Measurements from ENCODE around the gene AMOT. TPM values are rescaled to one million over a fixed set of nuclear protein-coding genes. Genes with fewer than 3 reads are reported as not detected.

The AMOT gene
- polyA plus RNA-seq, 1 of the 3 experiments (the other 2 are of a cell fraction): 3.4 TPM

DNA sequence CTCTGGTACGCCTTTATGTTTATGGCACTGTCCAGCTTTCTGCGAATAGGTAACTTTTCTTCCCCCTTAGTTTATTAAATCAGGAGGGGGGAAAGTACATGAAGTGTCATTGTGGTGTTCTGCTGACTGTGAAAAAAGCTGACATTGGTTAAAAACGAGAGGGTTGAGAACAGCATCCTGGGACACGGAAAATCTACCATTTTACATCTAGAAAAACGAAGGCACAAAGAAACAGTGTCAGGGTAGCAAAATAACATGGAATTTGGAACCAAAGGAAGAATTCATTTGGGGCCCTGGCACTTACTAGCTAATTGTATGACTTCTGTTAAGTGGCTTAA, 1.2 kb upstream of the AMOT start:
- no peak overlapping the region for H3K9ac ChIP-seq

DNA sequence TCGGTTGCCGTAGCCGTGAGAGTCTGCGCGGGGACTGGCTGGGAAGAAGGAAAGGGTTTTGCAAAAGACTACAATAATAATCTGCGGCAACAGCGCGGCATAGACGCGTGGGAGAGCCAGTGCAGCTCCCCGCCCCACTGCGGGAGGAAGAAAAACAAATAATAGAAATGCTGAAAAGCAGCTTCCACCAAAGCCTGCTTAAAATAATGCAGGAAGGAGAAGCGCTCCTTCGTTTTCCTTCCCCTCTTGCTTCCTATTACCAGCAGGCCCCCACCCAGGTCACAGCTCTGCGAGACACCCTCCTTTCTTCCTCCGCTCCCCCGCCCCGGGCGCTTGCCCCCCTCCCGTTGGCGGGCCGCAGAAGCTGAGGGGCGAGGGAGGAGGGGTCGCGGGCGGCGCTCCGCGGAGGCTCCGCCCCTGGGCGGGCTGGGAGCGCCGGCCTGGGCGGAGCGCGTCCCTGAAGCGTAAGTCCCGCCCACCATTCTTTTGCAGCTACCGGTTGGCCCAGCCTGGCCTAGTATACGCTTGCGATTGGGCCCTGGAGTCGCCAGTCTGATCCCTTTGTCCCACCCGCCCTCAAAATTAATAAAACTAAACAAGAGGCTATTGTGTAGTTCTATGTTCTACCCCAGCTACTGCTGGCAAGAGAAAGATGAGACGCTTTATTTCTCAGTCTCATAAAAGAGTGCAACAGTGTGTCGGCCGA, 636 bp upstream of the AMOT start:
- no peaks in the 10 kb centered on the region for H3K4me1 ChIP-seq (ENCODE audit: control insufficient read depth in 1 of 2, insufficient read depth in 2 of 2, low read depth in 1 of 2, low read length in 1 of 2)
- H3K9me3 ChIP-seq: no peaks in the 10 kb centered on the region
- H3F3A ChIP-seq (replicated peaks; ENCODE audit: insufficient read depth): no peaks in the 10 kb centered on the region
- H2AFZ ChIP-seq (ENCODE audit: low read depth): peak overlapping the region; percentile 90
- H3K27me3 ChIP-seq (ENCODE audit: insufficient read depth): no peaks in the 10 kb centered on the region
- no peaks in the 10 kb centered on the region for H3K9me2 ChIP-seq
- POLR2A ChIA-PET: interaction anchor here (0.5 kb wide), 1 partner anchor 84 kb away, joined by 3 read pairs; no protein-coding TSS in a partner anchor
- 18% methylated on average over 32 of the region's 46 CpGs for WGBS (ENCODE audit: low lambda C conversion rate)
- CTCF ChIA-PET: interaction anchor here (1.0 to 3.3 kb wide), 4 partner anchors 11 to 110 kb away, joined by 3 to 10 read pairs (median 3); no protein-coding TSS in a partner anchor
- no peaks in the 10 kb centered on the region; the same call in 1 of the 2 replicates for H3K79me2 ChIP-seq (ENCODE audit: insufficient read depth)
- H3K27ac ChIP-seq (ENCODE audit: low read depth in 2 of 2, low read length in 1 of 2): peak overlapping the region; percentile 57 to 78
- no peaks in the 10 kb centered on the region for H4K20me1 ChIP-seq (ENCODE audit: insufficient read depth)
- H3K9ac ChIP-seq: peak overlapping the region; percentile 53; the same call in 1 of the 2 replicates
- peak overlapping the region; percentile 78 for H3K4me2 ChIP-seq
- no peak for TF ChIP-seq MEF2A (IDR thresholded peaks at IDR 0.05; ENCODE audit: borderline replicate concordance, low read depth)
- TF ChIP-seq, protein P1, sequence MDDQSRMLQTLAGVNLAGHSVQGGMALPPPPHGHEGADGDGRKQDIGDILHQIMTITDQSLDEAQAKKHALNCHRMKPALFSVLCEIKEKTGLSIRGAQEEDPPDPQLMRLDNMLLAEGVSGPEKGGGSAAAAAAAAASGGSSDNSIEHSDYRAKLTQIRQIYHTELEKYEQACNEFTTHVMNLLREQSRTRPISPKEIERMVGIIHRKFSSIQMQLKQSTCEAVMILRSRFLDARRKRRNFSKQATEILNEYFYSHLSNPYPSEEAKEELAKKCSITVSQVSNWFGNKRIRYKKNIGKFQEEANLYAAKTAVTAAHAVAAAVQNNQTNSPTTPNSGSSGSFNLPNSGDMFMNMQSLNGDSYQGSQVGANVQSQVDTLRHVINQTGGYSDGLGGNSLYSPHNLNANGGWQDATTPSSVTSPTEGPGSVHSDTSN (IDR thresholded peaks at IDR 0.05): peak; percentile 89
- peak; percentile 86 for DNase-seq
- H3K36me3 ChIP-seq (replicated peaks in 1 of 2; ENCODE audit: control insufficient read depth in 1 of 2, insufficient read depth in 2 of 2, low read length in 1 of 2): no peaks in the 10 kb centered on the region
- peak overlapping the region; percentile 59 to 66 for H3K4me3 ChIP-seq (ENCODE audit: low read depth in 2 of 2, low read length in 1 of 2)

More for the DNA sequence above, 1.2 kb upstream of the AMOT start:
- H3K9me3 ChIP-seq: no peaks in the 10 kb centered on the region
- H3K9me2 ChIP-seq: no peaks in the 10 kb centered on the region
- H3F3A ChIP-seq (replicated peaks; ENCODE audit: insufficient read depth): no peaks in the 10 kb centered on the region
- peak overlapping the region; percentile 38 to 66 for H3K4me3 ChIP-seq (ENCODE audit: low read depth in 2 of 2, low read length in 1 of 2)
- no peaks in the 10 kb centered on the region for H3K4me1 ChIP-seq (ENCODE audit: control insufficient read depth in 1 of 2, insufficient read depth in 2 of 2, low read depth in 1 of 2, low read length in 1 of 2)
- no peak for DNase-seq
- H3K27me3 ChIP-seq (ENCODE audit: insufficient read depth): no peaks in the 10 kb centered on the region
- no peaks in the 10 kb centered on the region for H3K36me3 ChIP-seq (replicated peaks in 1 of 2; ENCODE audit: control insufficient read depth in 1 of 2, insufficient read depth in 2 of 2, low read length in 1 of 2)
- TF ChIP-seq RFX5 (IDR thresholded peaks at IDR 0.05; ENCODE audit: low read length): no peak
- TF ChIP-seq POLR2AphosphoS5 (IDR thresholded peaks at IDR 0.05; ENCODE audit: low read depth, low read length): no peak
- TF ChIP-seq, protein P2, sequence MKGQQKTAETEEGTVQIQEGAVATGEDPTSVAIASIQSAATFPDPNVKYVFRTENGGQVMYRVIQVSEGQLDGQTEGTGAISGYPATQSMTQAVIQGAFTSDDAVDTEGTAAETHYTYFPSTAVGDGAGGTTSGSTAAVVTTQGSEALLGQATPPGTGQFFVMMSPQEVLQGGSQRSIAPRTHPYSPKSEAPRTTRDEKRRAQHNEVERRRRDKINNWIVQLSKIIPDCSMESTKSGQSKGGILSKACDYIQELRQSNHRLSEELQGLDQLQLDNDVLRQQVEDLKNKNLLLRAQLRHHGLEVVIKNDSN (IDR thresholded peaks at IDR 0.05; ENCODE audit: borderline replicate concordance, low read depth): no peak
- TF ChIP-seq TCF12 (IDR thresholded peaks at IDR 0.05): no peak
- no peak for TF ChIP-seq GABPA (IDR thresholded peaks at IDR 0.05; ENCODE audit: low read depth)
- TF ChIP-seq, protein P3, sequence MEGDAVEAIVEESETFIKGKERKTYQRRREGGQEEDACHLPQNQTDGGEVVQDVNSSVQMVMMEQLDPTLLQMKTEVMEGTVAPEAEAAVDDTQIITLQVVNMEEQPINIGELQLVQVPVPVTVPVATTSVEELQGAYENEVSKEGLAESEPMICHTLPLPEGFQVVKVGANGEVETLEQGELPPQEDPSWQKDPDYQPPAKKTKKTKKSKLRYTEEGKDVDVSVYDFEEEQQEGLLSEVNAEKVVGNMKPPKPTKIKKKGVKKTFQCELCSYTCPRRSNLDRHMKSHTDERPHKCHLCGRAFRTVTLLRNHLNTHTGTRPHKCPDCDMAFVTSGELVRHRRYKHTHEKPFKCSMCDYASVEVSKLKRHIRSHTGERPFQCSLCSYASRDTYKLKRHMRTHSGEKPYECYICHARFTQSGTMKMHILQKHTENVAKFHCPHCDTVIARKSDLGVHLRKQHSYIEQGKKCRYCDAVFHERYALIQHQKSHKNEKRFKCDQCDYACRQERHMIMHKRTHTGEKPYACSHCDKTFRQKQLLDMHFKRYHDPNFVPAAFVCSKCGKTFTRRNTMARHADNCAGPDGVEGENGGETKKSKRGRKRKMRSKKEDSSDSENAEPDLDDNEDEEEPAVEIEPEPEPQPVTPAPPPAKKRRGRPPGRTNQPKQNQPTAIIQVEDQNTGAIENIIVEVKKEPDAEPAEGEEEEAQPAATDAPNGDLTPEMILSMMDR (IDR thresholded peaks at IDR 0.05): no peak
- TF ChIP-seq, protein P4, sequence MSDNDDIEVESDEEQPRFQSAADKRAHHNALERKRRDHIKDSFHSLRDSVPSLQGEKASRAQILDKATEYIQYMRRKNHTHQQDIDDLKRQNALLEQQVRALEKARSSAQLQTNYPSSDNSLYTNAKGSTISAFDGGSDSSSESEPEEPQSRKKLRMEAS (IDR thresholded peaks at IDR 0.05; ENCODE audit: low read depth): no peak
- no peak for TF ChIP-seq RCOR1 (IDR thresholded peaks at IDR 0.05; ENCODE audit: low read length)
- TF ChIP-seq, protein P5, sequence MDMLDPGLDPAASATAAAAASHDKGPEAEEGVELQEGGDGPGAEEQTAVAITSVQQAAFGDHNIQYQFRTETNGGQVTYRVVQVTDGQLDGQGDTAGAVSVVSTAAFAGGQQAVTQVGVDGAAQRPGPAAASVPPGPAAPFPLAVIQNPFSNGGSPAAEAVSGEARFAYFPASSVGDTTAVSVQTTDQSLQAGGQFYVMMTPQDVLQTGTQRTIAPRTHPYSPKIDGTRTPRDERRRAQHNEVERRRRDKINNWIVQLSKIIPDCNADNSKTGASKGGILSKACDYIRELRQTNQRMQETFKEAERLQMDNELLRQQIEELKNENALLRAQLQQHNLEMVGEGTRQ (IDR thresholded peaks at IDR 0.05; ENCODE audit: borderline replicate concordance, low read depth, low read length): no peak
- no peak for TF ChIP-seq FOSL2 (IDR thresholded peaks at IDR 0.05; ENCODE audit: borderline replicate concordance, low read depth)
- POLR2A ChIA-PET: interaction anchor here (0.5 kb wide), 1 partner anchor 85 kb away, joined by 3 read pairs; no protein-coding TSS in a partner anchor
- H3K79me2 ChIP-seq (ENCODE audit: insufficient read depth): no peaks in the 10 kb centered on the region
- peak overlapping the region in 1 of 2 experiments; percentile 60; a peak in 2 of 4 replicates for H3K27ac ChIP-seq (ENCODE audit: low read depth in 2 of 2, low read length in 1 of 2)
- no peaks in the 10 kb centered on the region for H4K20me1 ChIP-seq (ENCODE audit: insufficient read depth)
- CTCF ChIA-PET: interaction anchor here (1.0 to 3.3 kb wide), 3 partner anchors 10 to 26 kb away, joined by 3 to 10 read pairs (median 3); no protein-coding TSS in a partner anchor
- H3K4me2 ChIP-seq: peak overlapping the region; percentile 78
- 15% methylated on average over 5 of the region's 5 CpGs for WGBS (ENCODE audit: low lambda C conversion rate)
- H2AFZ ChIP-seq (ENCODE audit: low read depth): peak overlapping the region; percentile 90
